Activated CD4-positive, CD25-positive, alpha-beta regulatory T cell (primary cell): ENCODE measurements around the gene SAMD11.

Experiments
- DNase-seq, 4 experiments: peaks; one replicate each; lab custom pipeline; 2025; lab: John Stamatoyannopoulos, UW

Gene SAMD11

DNA sequence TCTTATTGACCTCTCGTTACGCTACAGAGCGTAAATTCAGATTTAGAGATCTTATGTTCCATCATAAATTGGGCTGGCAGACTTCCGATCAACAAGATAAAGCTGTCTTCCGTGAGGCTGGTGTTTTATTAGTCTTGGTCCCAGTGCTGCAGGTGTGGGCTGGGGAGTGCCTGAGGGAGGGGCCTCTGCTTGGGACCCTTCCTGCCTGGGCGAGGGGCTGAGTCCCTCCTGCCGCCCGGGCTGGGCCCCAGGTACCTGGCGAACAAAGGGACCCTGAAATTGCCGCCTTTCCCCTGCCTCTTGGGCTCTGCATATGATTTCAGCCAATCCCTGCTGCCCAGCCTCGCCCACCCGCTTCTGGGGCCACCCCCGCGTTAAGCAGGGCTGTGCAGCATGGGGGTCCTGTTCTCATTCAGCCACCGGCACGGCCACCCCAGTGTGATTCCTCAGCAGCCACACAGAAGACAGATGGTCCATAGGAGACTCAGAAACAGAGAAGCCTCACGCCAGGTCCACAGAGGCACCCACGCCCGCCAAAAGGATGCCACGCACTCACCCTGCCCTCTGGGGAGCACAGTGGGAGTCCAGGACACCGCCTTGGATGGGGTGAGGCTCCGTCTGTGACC is 6.1 kb upstream of the SAMD11 start:
- DNase-seq, result no peak

- DNase-seq, result no peak
Observed at GRCh38 chr1:918353-918752, 5.4 kb upstream of the SAMD11 start.

GRCh38 chr1:918843-919242 is 4.9 kb upstream of the SAMD11 start:
- DNase-seq, result no peak

GRCh38 chr1:919271-919872 is 4.4 kb upstream of the SAMD11 start:
- no peak for DNase-seq

GRCh38 chr1:920010-920409 is 3.7 kb upstream of the SAMD11 start:
- no peak for DNase-seq

GRCh38 chr1:920521-920920 is 3.2 kb upstream of the SAMD11 start:
- no peak for DNase-seq

DNA sequence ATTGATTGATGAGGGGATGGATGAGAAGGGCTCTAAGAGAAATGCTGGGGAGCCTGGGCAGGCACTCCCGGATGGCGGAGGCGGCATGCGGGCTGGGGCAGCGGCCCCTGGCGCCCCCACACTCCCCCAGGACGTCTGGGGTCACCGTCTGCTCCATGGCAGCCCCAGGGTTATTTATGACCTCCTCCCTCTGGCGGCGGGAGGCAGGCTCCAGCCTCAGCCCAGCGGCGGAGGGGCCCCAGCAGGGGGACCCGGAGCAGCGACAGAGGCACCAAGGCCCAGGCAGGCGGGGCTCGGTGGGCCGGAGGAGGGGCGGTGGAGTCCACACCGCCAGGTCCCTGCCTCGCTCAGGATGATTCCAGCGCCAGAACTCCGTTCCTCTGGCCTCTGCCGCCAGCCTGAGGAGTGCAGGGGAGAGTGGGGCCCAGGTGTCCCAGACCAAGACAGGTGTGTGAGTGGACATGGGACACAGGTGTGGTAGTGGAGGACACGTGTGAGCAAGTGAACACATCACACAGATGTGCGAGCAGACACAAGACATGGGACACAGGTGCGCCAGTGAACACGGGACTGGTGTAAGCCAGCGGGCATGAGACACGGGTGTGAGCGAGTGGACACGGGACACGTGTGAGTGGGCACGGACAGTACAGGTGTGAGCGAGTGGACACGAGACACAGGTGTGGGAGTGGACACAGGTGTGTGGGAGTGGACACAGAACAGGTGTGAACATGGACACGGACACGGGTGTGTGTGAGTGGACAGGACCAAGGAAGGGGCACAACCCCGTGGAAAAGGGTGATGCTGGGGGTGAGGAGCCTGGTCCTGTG is 2.5 kb upstream of the SAMD11 start:
- DNase-seq, result no peak

DNA sequence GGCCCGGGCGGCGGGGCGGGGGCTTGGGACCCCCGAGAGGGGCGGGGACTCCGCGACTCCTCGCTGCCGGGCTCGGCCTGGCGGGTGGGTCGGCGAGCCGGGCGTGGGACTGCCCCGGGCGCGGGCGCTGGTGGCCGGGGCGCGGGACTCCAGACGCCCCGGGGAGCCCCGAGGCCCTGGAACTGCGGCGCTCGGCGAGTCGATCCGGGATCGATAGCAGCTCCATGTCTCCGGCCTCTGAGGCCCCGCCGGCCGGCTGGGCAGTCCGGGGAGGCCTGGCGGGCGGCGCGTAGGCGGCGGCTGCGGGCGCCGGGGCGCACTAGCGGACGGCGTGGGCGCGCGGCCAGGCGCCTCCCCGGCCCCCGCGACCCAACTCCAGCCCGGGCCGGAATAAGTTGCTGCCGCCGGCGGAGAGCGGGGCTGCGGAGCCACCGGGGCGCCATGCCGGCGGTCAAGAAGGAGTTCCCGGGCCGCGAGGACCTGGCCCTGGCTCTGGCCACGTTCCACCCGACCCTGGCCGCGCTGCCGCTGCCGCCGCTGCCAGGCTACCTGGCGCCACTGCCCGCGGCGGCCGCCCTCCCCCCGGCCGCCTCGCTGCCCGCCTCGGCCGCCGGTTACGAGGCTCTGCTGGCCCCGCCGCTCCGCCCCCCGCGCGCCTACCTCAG is 400 bp downstream of the SAMD11 start:
- DNase-seq, result no peak

- no peak for DNase-seq
Observed at GRCh38 chr1:924656-925560, 1.2 kb downstream of the SAMD11 start.

DNA sequence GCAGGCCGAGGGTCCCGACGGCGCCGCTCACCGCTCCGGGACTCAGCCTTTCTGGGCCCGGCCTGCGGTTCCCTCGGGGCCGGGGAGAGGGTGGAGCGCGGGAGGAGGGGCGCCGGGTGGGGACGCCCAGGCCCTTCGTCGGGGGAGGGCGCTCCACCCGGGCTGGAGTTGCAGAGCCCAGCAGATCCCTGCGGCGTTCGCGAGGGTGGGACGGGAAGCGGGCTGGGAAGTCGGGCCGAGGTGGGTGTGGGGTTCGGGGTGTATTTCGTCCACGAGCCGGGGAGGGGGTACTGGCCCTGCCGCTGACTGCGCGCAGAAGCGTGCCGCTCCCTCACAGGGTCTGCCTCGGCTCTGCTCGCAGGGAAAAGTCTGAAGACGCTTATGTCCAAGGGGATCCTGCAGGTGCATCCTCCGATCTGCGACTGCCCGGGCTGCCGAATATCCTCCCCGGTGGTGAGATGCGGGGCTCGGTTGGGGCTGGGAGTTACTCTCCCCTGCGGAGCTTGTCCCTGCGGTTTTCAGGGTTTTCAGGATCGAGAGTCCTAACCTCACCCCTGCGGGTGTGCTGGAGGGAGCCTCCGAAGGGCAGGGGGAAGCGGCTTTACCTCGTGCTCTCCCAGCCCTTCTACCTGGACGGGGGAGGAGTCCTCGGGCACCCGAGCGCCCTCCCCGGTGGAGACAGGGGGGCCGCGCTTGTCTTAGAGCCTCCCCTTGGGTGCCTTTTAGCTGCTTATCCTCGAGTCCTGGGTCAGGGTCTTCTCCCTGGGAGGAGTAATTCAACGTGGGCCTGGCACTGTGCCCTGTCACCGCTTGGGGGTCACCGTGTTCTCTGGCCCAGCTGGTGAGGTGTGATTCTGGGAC is 2.1 kb downstream of the SAMD11 start:
- no peak for DNase-seq

GRCh38 chr1:927234-927633 is 3.5 kb downstream of the SAMD11 start:
- no peak for DNase-seq

DNA sequence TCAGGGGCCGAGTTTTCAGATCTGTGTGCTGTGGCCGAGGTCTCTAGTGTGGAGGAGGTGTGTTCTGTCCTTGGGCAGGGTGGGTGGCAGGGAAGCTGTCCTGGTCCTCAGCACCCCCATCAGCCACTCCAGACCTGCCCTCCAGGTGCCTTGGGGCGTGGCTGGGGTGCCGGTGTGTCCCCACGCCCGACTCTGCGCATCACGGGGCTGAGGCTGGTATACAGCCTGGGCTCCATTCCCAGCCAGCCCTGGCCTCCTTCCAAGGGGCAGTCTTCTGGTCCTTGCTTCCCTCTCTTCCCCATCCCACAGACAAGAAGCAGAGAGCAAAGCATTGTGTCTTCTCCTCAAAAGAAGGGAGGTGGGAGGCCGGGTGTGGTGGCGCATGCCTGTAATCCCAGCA is 4.0 kb downstream of the SAMD11 start:
- no peak for DNase-seq

GRCh38 chr1:928825-929661 is 5.3 kb downstream of the SAMD11 start:
- DNase-seq, result no peak

- DNase-seq, result no peak
Observed at GRCh38 chr1:929712-930632, 6.2 kb downstream of the SAMD11 start.

DNA sequence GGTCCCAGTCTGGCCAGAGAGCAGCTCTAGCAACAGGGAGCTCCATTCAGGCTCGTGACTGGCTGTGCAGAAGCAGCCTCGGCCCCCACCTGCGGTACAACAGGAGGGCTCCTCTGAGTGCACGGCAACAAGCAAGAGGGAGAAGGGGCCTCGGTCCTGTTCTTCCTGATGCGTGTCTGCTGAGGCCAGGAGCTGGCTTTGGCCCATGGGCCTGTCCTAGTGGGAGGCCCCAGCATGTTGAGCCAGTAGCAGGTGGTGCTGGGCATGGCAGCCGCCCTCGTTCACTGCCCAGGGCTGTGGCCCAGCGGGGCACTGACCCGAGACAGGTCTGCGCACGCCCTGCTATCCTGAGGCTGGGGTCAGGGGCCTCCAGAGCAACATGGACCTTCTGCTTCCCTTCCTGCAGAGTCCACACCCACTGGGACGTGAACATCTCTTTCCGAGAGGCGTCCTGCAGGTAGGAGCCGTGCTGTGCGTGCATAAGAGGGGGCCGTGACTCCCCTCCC is 7.0 kb downstream of the SAMD11 start:
- no peak for DNase-seq

DNA sequence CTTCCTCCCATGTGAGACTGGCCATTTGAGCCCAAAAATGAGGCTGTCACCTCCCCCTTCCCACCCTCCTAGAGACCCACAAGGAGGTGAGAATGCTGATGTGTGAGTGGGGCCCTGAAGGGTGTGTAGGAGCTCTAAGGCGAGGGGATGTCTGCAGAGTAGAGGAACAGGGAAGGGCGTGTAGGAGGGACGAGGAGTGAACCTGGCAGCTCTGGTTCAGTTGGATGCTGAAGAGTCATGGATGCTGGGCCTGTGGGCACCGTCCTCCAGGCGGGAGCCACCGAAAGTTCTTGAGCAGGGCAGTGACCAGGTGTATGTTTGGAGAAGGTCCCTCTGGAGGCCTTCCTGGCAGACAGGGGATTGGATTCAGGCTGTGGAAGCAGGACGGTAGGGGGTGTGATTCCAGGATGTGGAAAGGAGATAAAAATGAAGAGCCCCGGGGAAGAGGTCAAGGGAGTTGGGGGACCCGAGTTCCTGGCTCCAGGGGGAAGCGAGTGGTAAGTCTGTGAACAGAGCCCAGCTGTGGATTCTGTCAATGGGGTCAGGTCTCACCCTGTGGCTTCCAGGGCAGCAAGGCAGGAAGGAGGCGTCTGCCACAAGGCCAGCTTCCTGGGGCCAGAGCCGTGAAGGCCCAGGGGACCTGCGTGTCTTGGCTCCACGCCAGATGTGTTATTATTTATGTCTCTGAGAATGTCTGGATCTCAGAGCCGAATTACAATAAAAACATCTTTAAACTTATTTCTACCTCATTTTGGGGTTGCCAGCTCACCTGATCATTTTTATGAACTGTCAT is 7.9 kb downstream of the SAMD11 start:
- no peak for DNase-seq

- no peak for DNase-seq
Observed at GRCh38 chr1:932173-932510, 8.4 kb downstream of the SAMD11 start.
